H9 (cell line): ENCODE measurements around the gene ZFP91. TPM values are rescaled to one million over a fixed set of nuclear protein-coding genes. Genes with fewer than 3 reads are reported as not detected.

Source experiments
- DNase-seq: peaks from one replicate; pipeline ENCODE4 v3.0.0-alpha.2; 2017
- H2AFZ ChIP-seq: one replicate; pipeline ENCODE4 v1.6.1; 2013; ENCODE audit warnings: mild to moderate bottlenecking, low read length, control low read depth, moderate library complexity
- H2AK5ac ChIP-seq: 2 replicates; pipeline ENCODE4 v1.6.1; 2013; ENCODE audit warnings: low read length, control low read depth, mixed read lengths; ENCODE audit not compliant: insufficient read length
- H2BK120ac ChIP-seq: one replicate; pipeline ENCODE4 v1.6.1; 2013; ENCODE audit warnings: low read depth, mild to moderate bottlenecking, low read length, control low read depth, inconsistent platforms; ENCODE audit not compliant: poor library complexity, severe bottlenecking
- H2BK12ac ChIP-seq: 2 replicates; pipeline ENCODE4 v1.6.1; 2013; ENCODE audit warnings: low read length, control low read depth, mixed read lengths, low read depth; ENCODE audit not compliant: insufficient read length
- H2BK15ac ChIP-seq: 2 replicates; pipeline ENCODE4 v1.6.1; 2013; ENCODE audit warnings: low read depth, low read length, control low read depth
- H2BK20ac ChIP-seq: one replicate; pipeline ENCODE4 v1.6.1; 2013; ENCODE audit warnings: low read depth, mild to moderate bottlenecking, low read length, control low read depth, inconsistent platforms; ENCODE audit not compliant: poor library complexity, severe bottlenecking
- H2BK5ac ChIP-seq: 2 replicates; pipeline ENCODE4 v1.6.1; 2013; ENCODE audit warnings: low read length, control low read depth, mixed read lengths; ENCODE audit not compliant: insufficient read length
- H3K14ac ChIP-seq: 2 replicates; pipeline ENCODE4 v1.6.1; 2013; ENCODE audit warnings: low read length, control low read depth; ENCODE audit not compliant: insufficient read depth
- H3K18ac ChIP-seq: 2 replicates; pipeline ENCODE4 v1.6.1; 2013; ENCODE audit warnings: low read depth, mild to moderate bottlenecking, mixed read lengths, low read length, control low read depth; ENCODE audit not compliant: insufficient read length
- H3K23ac ChIP-seq: 2 replicates; pipeline ENCODE4 v1.6.1; 2013; ENCODE audit warnings: low read length, control low read depth, mixed read lengths, low read depth; ENCODE audit not compliant: insufficient read length
- H3K23me2 ChIP-seq: 2 replicates; pipeline ENCODE4 v1.6.1; 2013; ENCODE audit warnings: low read depth, mild to moderate bottlenecking, mixed read lengths, low read length, control low read depth; ENCODE audit not compliant: insufficient read length, poor library complexity, severe bottlenecking
- H3K27ac ChIP-seq: 2 replicates; pipeline ENCODE4 v1.5.1; 2013; ENCODE audit warnings: low read length, control low read depth, mixed read lengths, low read depth; ENCODE audit not compliant: insufficient read length
- H3K27me3 ChIP-seq: 2 replicates; pipeline ENCODE4 v1.6.1; 2013; ENCODE audit warnings: low read length, control low read depth, inconsistent platforms; ENCODE audit not compliant: insufficient read depth
- H3K4ac ChIP-seq: 2 replicates; pipeline ENCODE4 v1.6.1; 2013; ENCODE audit warnings: low read depth, mild to moderate bottlenecking, control low read depth, inconsistent platforms, low read length, moderate library complexity
- H3K4me1 ChIP-seq: 2 replicates; pipeline ENCODE4 v1.6.1; 2013; ENCODE audit warnings: low read length, control low read depth, inconsistent platforms; ENCODE audit not compliant: insufficient read depth
- H3K4me2 ChIP-seq: 2 replicates; pipeline ENCODE4 v1.6.1; 2013; ENCODE audit warnings: low read length, control low read depth, mixed read lengths; ENCODE audit not compliant: insufficient read length, insufficient read depth
- H3K56ac ChIP-seq: 2 replicates; pipeline ENCODE4 v1.6.1; 2013; ENCODE audit warnings: low read depth, mild to moderate bottlenecking, mixed read lengths, low read length, control low read depth; ENCODE audit not compliant: insufficient read length
- H3K79me1 ChIP-seq: 2 replicates; pipeline ENCODE4 v1.6.1; 2013; ENCODE audit warnings: low read depth, mild to moderate bottlenecking, moderate library complexity, low read length, control low read depth, inconsistent platforms; ENCODE audit not compliant: insufficient read depth, poor library complexity, severe bottlenecking
- H3K79me2 ChIP-seq: 2 replicates; pipeline ENCODE4 v1.6.1; 2013; ENCODE audit warnings: low read length, control low read depth, inconsistent platforms; ENCODE audit not compliant: insufficient read depth
- H3K9ac ChIP-seq: 2 replicates; pipeline ENCODE4 v1.6.1; 2013; ENCODE audit warnings: low read length, control low read depth, mixed read lengths; ENCODE audit not compliant: insufficient read length; ENCODE audit errors: extremely low read depth
- H3K9me3 ChIP-seq: one replicate; pipeline ENCODE4 v1.6.1; 2013; ENCODE audit warnings: low read depth, low read length, inconsistent platforms; ENCODE audit not compliant: control insufficient read depth
- H3T11ph ChIP-seq: one replicate; pipeline ENCODE4 v1.6.1; 2013; ENCODE audit warnings: mild to moderate bottlenecking, low read length, control low read depth, inconsistent platforms
- H4K20me1 ChIP-seq: one replicate; pipeline ENCODE4 v1.6.1; 2013; ENCODE audit not compliant: control insufficient read depth, insufficient read length, insufficient read depth
- H4K5ac ChIP-seq: 2 replicates; pipeline ENCODE4 v1.6.1; 2013; ENCODE audit warnings: low read depth, mild to moderate bottlenecking, mixed read lengths, low read length, control low read depth; ENCODE audit not compliant: insufficient read length
- H4K8ac ChIP-seq: replicated peaks from 2 replicates; pipeline ENCODE4 v1.6.1; 2013; ENCODE audit warnings: low read length, control low read depth, mixed read lengths, low read depth; ENCODE audit not compliant: insufficient read length
- H4K91ac ChIP-seq: 2 replicates; pipeline ENCODE4 v1.6.1; 2013; ENCODE audit warnings: low read depth, mild to moderate bottlenecking, moderate library complexity, mixed read lengths, low read length, control low read depth; ENCODE audit not compliant: insufficient read length
- H3K27ac Mint-ChIP-seq, 3 experiments: 2 replicates in 2 of 3; 3 replicates in 1 of 3; pipeline ENCODE4 v1.8.0; 2020 to 2021; ENCODE audit warnings: mixed read lengths in 3 of 3, mild to moderate bottlenecking in 1 of 3, moderate library complexity in 1 of 3
- H3K27me3 Mint-ChIP-seq: 2 replicates; pipeline ENCODE4 v1.8.0; 2021; ENCODE audit warnings: low read depth, mild to moderate bottlenecking, moderate library complexity, mixed read lengths
- H3K36me3 Mint-ChIP-seq, 3 experiments: 2 replicates in 2 of 3; 3 replicates in 1 of 3; pipeline ENCODE4 v1.8.0; 2020 to 2021; ENCODE audit warnings: low read depth in 3 of 3, mixed read lengths in 3 of 3; ENCODE audit not compliant: insufficient read depth in 1 of 3
- H3K4me1 Mint-ChIP-seq, 2 experiments: 2 replicates each; pipeline ENCODE4 v1.8.0; 2020; ENCODE audit warnings: mixed read lengths in 2 of 2
- H3K4me3 Mint-ChIP-seq, 2 experiments: 2 replicates in 1 of 2; 3 replicates in 1 of 2; pipeline ENCODE4 v1.8.0; 2020 to 2021; ENCODE audit warnings: mild to moderate bottlenecking in 2 of 2, mixed read lengths in 2 of 2, moderate library complexity in 1 of 2
- H3K9me3 Mint-ChIP-seq, 2 experiments: 2 replicates in 1 of 2; 3 replicates in 1 of 2; pipeline ENCODE4 v1.8.0; 2020; ENCODE audit warnings: mild to moderate bottlenecking in 2 of 2, mixed read lengths in 2 of 2, moderate library complexity in 1 of 2
- CTCF ChIP-seq: fragments of 200-600 bp; sonication (generic); conservative IDR thresholded peaks from 3 replicates; pipeline ENCODE4 v1.8.0; 2021; ENCODE audit warnings: antibody characterized with exemption, mild to moderate bottlenecking
- WGBS: extraction: QIAGEN DNeasy Blood & Tissue Kit; methylation state at CpG from one replicate; pipeline ENCODE4 v1.1.7; 2013; ENCODE audit warnings: missing lambda C conversion rate, low lambda C conversion rate, mixed read lengths; ENCODE audit not compliant: insufficient read length; ENCODE audit errors: extremely low coverage; 5-methylcytosine and 5-hydroxymethylcytosine counted together
- total RNA-seq: library from RNA; stranded (reverse); gene quantifications from 2 replicates; pipeline ENCODE4 v1.2.1, GENCODE V29; 2021

Gene ZFP91
- total RNA-seq, 1 experiment from 2014 or later: 32.9 TPM

DNA sequence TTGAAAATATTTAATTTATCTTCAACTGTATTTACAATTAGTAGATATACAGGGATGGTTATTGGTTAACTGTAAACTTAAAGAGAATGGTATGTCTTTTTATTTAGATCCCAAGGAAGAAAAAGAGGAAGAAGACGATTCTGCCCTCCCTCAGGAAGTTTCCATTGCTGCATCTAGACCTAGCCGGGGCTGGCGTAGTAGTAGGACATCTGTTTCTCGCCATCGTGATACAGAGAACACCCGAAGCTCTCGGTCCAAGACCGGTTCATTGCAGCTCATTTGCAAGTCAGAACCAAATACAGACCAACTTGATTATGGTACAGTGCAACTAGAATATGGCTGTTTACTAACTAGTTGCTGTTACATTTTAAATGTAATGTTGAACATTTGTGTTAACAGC lies 30.9 kb downstream of the ZFP91 start:
- no peak for TF ChIP-seq CTCF
- H3K23me2 ChIP-seq: no peaks in the 10 kb centered on the region
- Mint-ChIP-seq H3K36me3 (peaks cover 25 to 49% (median 48%) of the 10 kb centered on the region in 3 experiments; a peak in 6 of 7 replicates), H3K27me3 (no peaks in the 10 kb centered on the region), H3K4me1 (no peaks in the 10 kb centered on the region), H3K4me3 (no peak overlapping the region), H3K27ac (no peak overlapping the region), H3K9me3 (no peaks in the 10 kb centered on the region)
- no peak overlapping the region for H2BK15ac ChIP-seq
- H3K9ac ChIP-seq: no peak overlapping the region
- DNase-seq: no peak
- no peak overlapping the region for H3K27ac ChIP-seq
- no peak overlapping the region for H3T11ph ChIP-seq
- H2BK12ac ChIP-seq: no peak overlapping the region
- H3K4ac ChIP-seq: no peak overlapping the region
- H3K27me3 ChIP-seq: no peaks in the 10 kb centered on the region
- H3K56ac ChIP-seq: no peak overlapping the region
- H3K79me1 ChIP-seq: peaks cover 4% of the 10 kb centered on the region
- no peak overlapping the region for H3K18ac ChIP-seq
- no peak overlapping the region for H2BK20ac ChIP-seq
- no peak overlapping the region for H2AFZ ChIP-seq
- H4K91ac ChIP-seq: no peak overlapping the region
- no peak overlapping the region for H3K23ac ChIP-seq
- H3K14ac ChIP-seq: no peak overlapping the region
- peaks cover 3% of the 10 kb centered on the region; the same call in 1 of the 2 replicates for H3K79me2 ChIP-seq
- no peak overlapping the region for H2BK5ac ChIP-seq
- no peaks in the 10 kb centered on the region for H3K9me3 ChIP-seq
- no peak overlapping the region for H2AK5ac ChIP-seq
- H4K20me1 ChIP-seq: no peaks in the 10 kb centered on the region
- H3K4me2 ChIP-seq: no peak overlapping the region
- no peak overlapping the region for H4K8ac ChIP-seq
- no peak overlapping the region for H2BK120ac ChIP-seq
- no peak overlapping the region for H4K5ac ChIP-seq
- no CpG with 5 or more reads among the region's 8 CpGs for WGBS
- no peaks in the 10 kb centered on the region for H3K4me1 ChIP-seq
